Measurements from ENCODE around the gene F7.

DNA sequence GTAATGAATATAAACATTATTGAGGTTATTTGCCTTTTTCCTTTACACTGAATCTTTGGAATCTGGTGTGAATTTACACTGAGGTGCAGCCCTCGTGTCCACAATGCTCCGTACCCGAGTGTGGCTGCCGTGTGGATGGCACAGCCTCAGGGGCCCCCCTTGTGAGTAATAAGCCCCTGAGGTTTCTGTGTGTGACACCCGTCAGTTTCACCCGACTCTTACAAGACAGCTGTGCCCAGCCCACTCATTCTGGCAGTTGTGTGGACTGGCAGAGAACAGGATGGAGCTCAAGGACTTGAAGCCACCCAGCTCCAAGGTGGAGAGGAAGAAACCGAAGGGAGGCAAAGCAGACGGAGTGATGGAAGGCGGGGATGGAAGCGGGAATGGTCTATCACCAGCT, 60.7 kb downstream of the F7 start:
- TF ChIP-seq POLR2A (IDR thresholded peaks at IDR 0.05) (no peak), CTCF (IDR thresholded peaks at IDR 0.05) (no peak)

Data from body of pancreas (tissue), 4 donors.